SK-N-SH (cell line): ENCODE results near the gene C4orf50.

ENCODE experiments used
- CTCF ChIP-seq: fragments of 200-600 bp; sonication (generic); IDR thresholded peaks from 2 replicates; pipeline ENCODE4 v1.6.1; 2017; ENCODE audit warnings: antibody characterized with exemption, mild to moderate bottlenecking, moderate library complexity
- EZH2phosphoT487 ChIP-seq: fragments of 200-600 bp; sonication (generic); IDR thresholded peaks from 2 replicates; pipeline ENCODE4 v1.6.1; 2017; ENCODE audit warnings: low read depth, mixed run types, mild to moderate bottlenecking, antibody characterized with exemption, moderate library complexity, borderline replicate concordance
- FOXM1 ChIP-seq: IDR thresholded peaks from 2 replicates; pipeline ENCODE4 v1.4.0; 2012; ENCODE audit warnings: low read depth, mild to moderate bottlenecking

- no peak for TF ChIP-seq CTCF
- TF ChIP-seq EZH2phosphoT487 = no peak
- TF ChIP-seq FOXM1 = no peak
Measured at GRCh38 chr4:6033381-6033780, 15.2 kb upstream of the C4orf50 start.
